OCI-LY7 (cell line): ENCODE data around the gene STK10. TPM values are rescaled to one million over a fixed set of nuclear protein-coding genes. Genes with fewer than 3 reads are reported as not detected.
A peak's percentile ranks its signal among the peaks of the same experiment; 100 is the strongest.

ENCODE experiments used
- Bru-seq: library from RNA; stranded (reverse); fragments of 400-500 nt; gene quantifications from one replicate; lab custom pipeline; 2021; lab: Mats Ljungman, UMichigan
- BruChase-seq, 2 experiments: library from RNA; stranded (reverse); fragments of 400-500 nt; gene quantifications; one replicate each; lab custom pipeline; 2021; lab: Mats Ljungman, UMichigan
- BruUV-seq: library from RNA; stranded (reverse); fragments of 400-500 nt; replicated peaks from 2 replicates; lab custom pipeline; 2021; lab: Mats Ljungman, UMichigan
- CTCF ChIA-PET: fragments of 300-600 bp; sonication (Branson Sonifier 250); formaldehyde crosslinking; loops from one replicate; lab custom pipeline; 2022; ENCODE audit warnings: antibody characterized with exemption; ENCODE audit not compliant: unreplicated experiment; lab: Charles Lee
- POLR2A ChIA-PET: fragments of 300-600 bp; sonication (Branson Sonifier 250); formaldehyde crosslinking; loops from one replicate; lab custom pipeline; 2022; ENCODE audit warnings: antibody characterized with exemption; lab: Charles Lee
- DNase-seq: peaks from one replicate; pipeline ENCODE4 v3.0.0-alpha.2; 2015; ENCODE audit warnings: low spot score
- H2AFZ ChIP-seq: fragments of 200-600 bp; sonication (generic), shearing (Covaris generic); 2 replicates; pipeline ENCODE4 v1.6.1; 2014; ENCODE audit warnings: mild to moderate bottlenecking, antibody characterized with exemption, low read length, moderate library complexity
- H3K27ac ChIP-seq: fragments of 200-600 bp; sonication (generic); 2 replicates; pipeline ENCODE4 v1.5.1; 2014; ENCODE audit warnings: mixed run types, low read depth, mild to moderate bottlenecking, moderate library complexity, low read length, inconsistent platforms; ENCODE audit not compliant: poor library complexity, severe bottlenecking
- H3K36me3 ChIP-seq: fragments of 200-600 bp; sonication (generic); 2 replicates; pipeline ENCODE4 v1.6.1; 2014; ENCODE audit warnings: mild to moderate bottlenecking, antibody characterized with exemption, low read length, moderate library complexity, mixed read lengths; ENCODE audit not compliant: insufficient read depth
- H3K4me1 ChIP-seq: fragments of 200-600 bp; sonication (generic); 2 replicates; pipeline ENCODE4 v1.5.1; 2014; ENCODE audit warnings: mild to moderate bottlenecking, low read length; ENCODE audit not compliant: insufficient read depth, poor library complexity, severe bottlenecking
- H3K4me2 ChIP-seq: fragments of 200-600 bp; sonication (generic); 2 replicates; pipeline ENCODE4 v1.6.1; 2014; ENCODE audit warnings: mild to moderate bottlenecking, low read length
- H3K4me3 ChIP-seq: fragments of 200-600 bp; sonication (generic); 2 replicates; pipeline ENCODE4 v1.5.1; 2014; ENCODE audit warnings: mild to moderate bottlenecking, low read depth, low read length; ENCODE audit not compliant: poor library complexity, severe bottlenecking
- H3K79me2 ChIP-seq: fragments of 200-600 bp; sonication (generic); 2 replicates; pipeline ENCODE4 v1.6.1; 2016; ENCODE audit warnings: low read depth, mild to moderate bottlenecking, low read length, moderate library complexity, mixed read lengths; ENCODE audit not compliant: insufficient read depth
- H3K9me2 ChIP-seq: fragments of 200-600 bp; sonication (generic); 2 replicates; pipeline ENCODE4 v1.6.1; 2016; ENCODE audit warnings: mild to moderate bottlenecking, low read length, mixed read lengths; ENCODE audit not compliant: insufficient read depth
- H3K9me3 ChIP-seq: fragments of 200-600 bp; sonication (generic); 2 replicates; pipeline ENCODE4 v1.6.1; 2014; ENCODE audit warnings: mild to moderate bottlenecking, mixed run types, low read length, mixed read lengths
- H4K20me1 ChIP-seq: fragments of 200-600 bp; sonication (generic); 2 replicates; pipeline ENCODE4 v1.6.1; 2014; ENCODE audit warnings: mild to moderate bottlenecking, antibody characterized with exemption, low read length, moderate library complexity, mixed read lengths; ENCODE audit not compliant: insufficient read depth
- CTCF ChIP-seq: fragments of 200-600 bp; sonication (generic); conservative IDR thresholded peaks from 2 replicates; pipeline ENCODE4 v1.5.1; 2014; ENCODE audit warnings: mild to moderate bottlenecking, antibody characterized with exemption, low read length, moderate library complexity, mixed read lengths
- EZH2phosphoT487 ChIP-seq: fragments of 200-600 bp; sonication (generic); IDR thresholded peaks from 2 replicates; pipeline ENCODE4 v1.6.1; 2018; ENCODE audit warnings: low read depth, borderline replicate concordance, mild to moderate bottlenecking, mixed run types, antibody characterized with exemption, low read length, moderate library complexity, mixed read lengths
- intact Hi-C: fragments of 100-400 bp; cut with micrococcal nuclease; formaldehyde crosslinking; loops from one replicate; pipeline ENCODE4 v1.10.0; 2022; ENCODE audit not compliant: unreplicated experiment
- long read RNA-seq: library from polyadenylated mRNA; stranded (forward); transcript quantifications from one replicate; pipeline ENCODE4 v2.0.0, GENCODE V29; 2022
- total RNA-seq, 2 experiments: library from RNA; depleted of rRNA in 1 of 2; stranded (reverse); fragments of >200 nt in 1 of 2; shearing (Covaris generic) in 1 of 2; gene quantifications; 2 replicates each; pipeline ENCODE4 v1.2.3, GENCODE V29; 2014 to 2022

STK10 gene
- total RNA-seq (2014; rRNA removed; shearing (Covaris generic)) (53.1 and 53.7 TPM in 2 replicates), total RNA-seq (2022) (89.7 and 95.9 TPM in 2 replicates), Bru-seq, nascent RNA (percentile 70 among the genes with signal in this experiment), BruChase-seq, experiment 1, labeled RNA remaining after a 6-hour chase (percentile 74 among the genes with signal in this experiment), BruChase-seq, experiment 2, labeled RNA remaining after a 2-hour chase (percentile 68 among the genes with signal in this experiment)
- long read RNA-seq, full-length matches to known transcripts = 81 of 136 reads
- long read RNA-seq, partial matches to known transcripts = 19 of 136 reads
- long read RNA-seq, other reads (novel, unspliced or antisense) = 36 of 136 reads

- BruUV-seq = no TSS peak
These were observed at the start of gene STK10 for GRCh38 chr5:172188033-172188892. Gene STK10 (minus strand): TSS chr5:172188224. CDS start chr5:172188042, 182 bp downstream.

GRCh38 chr5:172235827-172236736, 48.1 kb upstream of the STK10 start:
- ChIA-PET CTCF (no interaction called here), POLR2A (interaction anchor here (0.9 to 1.2 kb wide), 3 partner anchors 24 to 36 kb away, joined by 3 read pairs; no protein-coding TSS in a partner anchor)
- intact Hi-C loops = no loop called here

More at GRCh38 chr5:172188033-172188892, at the start of gene STK10:
- Histone ChIP-seq H3K4me3 (peak within 1 kb of the TSS; percentile 97), H3K36me3 (peaks cover 22% of the 10 kb centered on the region), H4K20me1 (peaks cover 3% of the 10 kb centered on the region; the same call in 1 of the 2 replicates), H3K79me2 (peaks cover 44% of the 10 kb centered on the region), H3K4me1 (peaks cover 26% of the 10 kb centered on the region), H3K9me3 (no peaks in the 10 kb centered on the region), H2AFZ (peak within 1 kb of the TSS; percentile 74), H3K4me2 (peak within 1 kb of the TSS; percentile 93), H3K27ac (peak within 1 kb of the TSS; percentile 62), H3K9me2 (no peaks in the 10 kb centered on the region)
- peak; percentile 90 for DNase-seq
- TF ChIP-seq CTCF = peak; percentile 95
- no peak for TF ChIP-seq EZH2phosphoT487
- CTCF ChIA-PET = interaction anchor here (0.6 to 2.4 kb wide), 12 partner anchors 12 to 129 kb away, joined by 3 to 13 read pairs (median 4); no protein-coding TSS in a partner anchor
- intact Hi-C loops = loop anchor here (1.0 to 5.0 kb wide), 8 partner anchors 13 to 276 kb away; partner anchors contain the start of genes FBXW11 and UBTD2
- POLR2A ChIA-PET = interaction anchor here (0.6 to 2.1 kb wide), 15 partner anchors 9 to 181 kb away, joined by 3 to 17 read pairs (median 4); partner anchors contain the start of gene FBXW11

More at GRCh38 chr5:172235827-172236736, 48.1 kb upstream of the STK10 start:
- Histone ChIP-seq H3K79me2 (no peaks in the 10 kb centered on the region), H3K4me3 (peak overlapping the region; percentile 22), H3K36me3 (peaks cover 22% of the 10 kb centered on the region; the same call in 1 of the 2 replicates), H3K9me2 (no peaks in the 10 kb centered on the region), H3K9me3 (no peaks in the 10 kb centered on the region), H3K4me2 (peak overlapping the region; percentile 59), H4K20me1 (no peaks in the 10 kb centered on the region), H3K27ac (no peak overlapping the region), H2AFZ (no peak overlapping the region), H3K4me1 (peaks cover 24% of the 10 kb centered on the region)
- no TSS peak for BruUV-seq
- TF ChIP-seq CTCF = no peak
- TF ChIP-seq EZH2phosphoT487 = no peak
- no peak for DNase-seq
